Uterus (tissue), 2 donors: ENCODE results near the gene TBC1D16.

Source experiments
- CTCF ChIP-seq, 4 experiments: fragments of 200-600 bp in 2 of 4; fragments of 450-650 bp in 2 of 4; sonication (generic) in 2 of 4; IDR thresholded peaks; one replicate each; pipeline ENCODE4 v1.5.1; 2016 to 2019; ENCODE audit warnings: antibody characterized with exemption in 4 of 4, mild to moderate bottlenecking in 2 of 4, moderate library complexity in 1 of 4
- POLR2A ChIP-seq, 2 donors: fragments of 450-650 bp; IDR thresholded peaks; one replicate each; pipeline ENCODE4 v1.6.1; 2016; ENCODE audit warnings: antibody characterized with exemption in 2 of 2, mild to moderate bottlenecking in 1 of 2, moderate library complexity in 1 of 2

- TF ChIP-seq CTCF (IDR thresholded peaks at IDR 0.05), result no peak
- no peak for TF ChIP-seq POLR2A (IDR thresholded peaks at IDR 0.05)
These were observed 34.5 kb downstream of the TBC1D16 start for GRCh38 chr17:80000981-80001775.
